HEK293 (cell line): ENCODE data around the gene EBF3.

Source experiments
- MYNN ChIP-seq: fragments of 450-650 bp; formaldehyde crosslinking; IDR thresholded peaks from 2 replicates; pipeline ENCODE4 v1.5.1; 2016; ENCODE audit warnings: missing biosample characterization, missing genetic modification characterization, borderline replicate concordance
- ZBTB1 ChIP-seq: fragments of 450-650 bp; formaldehyde crosslinking; IDR thresholded peaks from 2 replicates; pipeline ENCODE4 v1.5.1; 2016; ENCODE audit warnings: missing biosample characterization, missing genetic modification characterization
- ZNF274 ChIP-seq, 2 experiments: fragments of 200-500 bp in 1 of 2; fragments of 450-650 bp in 1 of 2; sonication (Bioruptor generic) in 1 of 2; formaldehyde crosslinking in 1 of 2; IDR thresholded peaks; 2 replicates each; pipeline versions ENCODE4 v1.5.1 to v1.6.1; 2014 to 2016; ENCODE audit warnings: borderline replicate concordance in 1 of 2, inconsistent platforms in 1 of 2, low read length in 1 of 2, missing biosample characterization in 1 of 2, missing genetic modification characterization in 1 of 2
- TF ChIP-seq, protein P1 (sequence below): fragments of 450-650 bp; formaldehyde crosslinking; IDR thresholded peaks from 2 replicates; pipeline ENCODE4 v1.5.1; 2016; ENCODE audit warnings: missing biosample characterization, missing genetic modification characterization

DNA sequence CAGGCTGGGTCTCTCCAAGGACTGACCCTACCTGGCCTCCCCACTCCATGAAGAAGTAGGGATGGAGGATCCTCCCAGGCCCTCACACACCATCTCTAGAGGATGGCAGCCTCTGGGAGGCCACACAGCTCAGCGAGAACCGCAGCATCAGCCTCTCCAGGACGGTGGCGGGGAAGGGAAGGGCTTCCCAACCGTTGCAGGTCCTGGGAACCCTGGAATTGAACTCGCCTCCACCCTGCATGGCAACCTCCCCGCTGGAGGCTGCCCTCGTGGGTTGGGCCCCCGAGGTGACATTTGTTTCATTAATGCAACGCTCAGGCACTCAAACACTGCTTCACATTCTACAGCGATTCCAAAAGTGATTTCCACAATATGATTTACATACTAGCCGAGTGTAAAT lies 58.5 kb downstream of the EBF3 start:
- TF ChIP-seq, protein P1, sequence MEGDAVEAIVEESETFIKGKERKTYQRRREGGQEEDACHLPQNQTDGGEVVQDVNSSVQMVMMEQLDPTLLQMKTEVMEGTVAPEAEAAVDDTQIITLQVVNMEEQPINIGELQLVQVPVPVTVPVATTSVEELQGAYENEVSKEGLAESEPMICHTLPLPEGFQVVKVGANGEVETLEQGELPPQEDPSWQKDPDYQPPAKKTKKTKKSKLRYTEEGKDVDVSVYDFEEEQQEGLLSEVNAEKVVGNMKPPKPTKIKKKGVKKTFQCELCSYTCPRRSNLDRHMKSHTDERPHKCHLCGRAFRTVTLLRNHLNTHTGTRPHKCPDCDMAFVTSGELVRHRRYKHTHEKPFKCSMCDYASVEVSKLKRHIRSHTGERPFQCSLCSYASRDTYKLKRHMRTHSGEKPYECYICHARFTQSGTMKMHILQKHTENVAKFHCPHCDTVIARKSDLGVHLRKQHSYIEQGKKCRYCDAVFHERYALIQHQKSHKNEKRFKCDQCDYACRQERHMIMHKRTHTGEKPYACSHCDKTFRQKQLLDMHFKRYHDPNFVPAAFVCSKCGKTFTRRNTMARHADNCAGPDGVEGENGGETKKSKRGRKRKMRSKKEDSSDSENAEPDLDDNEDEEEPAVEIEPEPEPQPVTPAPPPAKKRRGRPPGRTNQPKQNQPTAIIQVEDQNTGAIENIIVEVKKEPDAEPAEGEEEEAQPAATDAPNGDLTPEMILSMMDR (tag by site-specific recombination): no peak
- TF ChIP-seq MYNN (no peak), ZBTB1 (tag by site-specific recombination) (no peak), ZNF274 (IDR thresholded peaks at IDR 0.05; ENCODE audit: low read length) (no peak), ZNF274 (tag by site-specific recombination; IDR thresholded peaks at IDR 0.05; ENCODE audit: borderline replicate concordance) (no peak)
